SU-DHL-6 (cell line): ENCODE results near the gene LAMB2.

Experiments
- EZH2phosphoT487 ChIP-seq: fragments of 200-600 bp; sonication (generic), shearing (Covaris generic); conservative IDR thresholded peaks from 2 replicates; pipeline ENCODE4 v1.6.1; 2018; ENCODE audit warnings: mild to moderate bottlenecking, antibody characterized with exemption, low read length, moderate library complexity, mixed read lengths
- TF ChIP-seq, protein P1 (sequence below): fragments of 200-600 bp; sonication (generic); IDR thresholded peaks from one replicate; pipeline ENCODE4 v1.5.1; 2017; ENCODE audit warnings: antibody characterized with exemption, mild to moderate bottlenecking, low read length, moderate library complexity; ENCODE audit not compliant: insufficient read depth, poor library complexity, severe bottlenecking

DNA sequence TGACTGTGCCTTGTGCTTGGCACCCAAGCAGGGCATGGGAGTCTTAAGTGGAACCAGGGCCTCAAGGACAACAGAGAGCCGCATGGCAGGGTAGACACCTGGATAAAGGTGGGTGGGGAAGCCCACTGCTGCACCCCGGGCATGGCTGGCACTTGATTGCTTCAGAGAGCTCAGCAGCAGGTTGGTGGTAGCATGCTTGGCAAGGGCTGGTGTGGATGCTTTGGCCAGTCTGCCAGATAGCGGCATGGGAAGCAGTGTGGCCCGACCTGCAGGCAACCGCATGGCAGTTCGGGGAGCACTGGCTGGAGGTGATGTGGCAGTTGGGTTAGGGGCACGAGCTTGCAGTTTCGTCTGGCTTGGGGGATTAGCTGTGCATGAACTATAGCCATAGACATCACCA, 30.8 kb upstream of the LAMB2 start:
- TF ChIP-seq EZH2phosphoT487: no peak
- TF ChIP-seq, protein P1, sequence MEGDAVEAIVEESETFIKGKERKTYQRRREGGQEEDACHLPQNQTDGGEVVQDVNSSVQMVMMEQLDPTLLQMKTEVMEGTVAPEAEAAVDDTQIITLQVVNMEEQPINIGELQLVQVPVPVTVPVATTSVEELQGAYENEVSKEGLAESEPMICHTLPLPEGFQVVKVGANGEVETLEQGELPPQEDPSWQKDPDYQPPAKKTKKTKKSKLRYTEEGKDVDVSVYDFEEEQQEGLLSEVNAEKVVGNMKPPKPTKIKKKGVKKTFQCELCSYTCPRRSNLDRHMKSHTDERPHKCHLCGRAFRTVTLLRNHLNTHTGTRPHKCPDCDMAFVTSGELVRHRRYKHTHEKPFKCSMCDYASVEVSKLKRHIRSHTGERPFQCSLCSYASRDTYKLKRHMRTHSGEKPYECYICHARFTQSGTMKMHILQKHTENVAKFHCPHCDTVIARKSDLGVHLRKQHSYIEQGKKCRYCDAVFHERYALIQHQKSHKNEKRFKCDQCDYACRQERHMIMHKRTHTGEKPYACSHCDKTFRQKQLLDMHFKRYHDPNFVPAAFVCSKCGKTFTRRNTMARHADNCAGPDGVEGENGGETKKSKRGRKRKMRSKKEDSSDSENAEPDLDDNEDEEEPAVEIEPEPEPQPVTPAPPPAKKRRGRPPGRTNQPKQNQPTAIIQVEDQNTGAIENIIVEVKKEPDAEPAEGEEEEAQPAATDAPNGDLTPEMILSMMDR: no peak
